Astrocyte (in vitro differentiated cells and primary cell): ENCODE measurements around the gene KRT74. TPM values are rescaled to one million over a fixed set of nuclear protein-coding genes. Genes with fewer than 3 reads are reported as not detected.

Experiments used
- DNase-seq: peaks from one replicate; pipeline ENCODE4 v3.0.0-alpha.2; 2010; ENCODE audit warnings: low read depth
- FAIRE-seq: peaks from 2 replicates; lab custom pipeline; 2011; peaks lifted over from hg19 to GRCh38; lab: Jason Lieb, UNC
- H2AFZ ChIP-seq: 2 replicates; pipeline ENCODE4 v1.6.0; 2012; ENCODE audit warnings: low read depth, low read length, inconsistent platforms
- H3K27ac ChIP-seq: 2 replicates; pipeline ENCODE4 v1.5.1; 2011; ENCODE audit warnings: low read depth, low read length, inconsistent platforms
- H3K27me3 ChIP-seq: 2 replicates; pipeline ENCODE4 v1.6.0; 2011; ENCODE audit warnings: low read length, inconsistent platforms; ENCODE audit not compliant: insufficient read depth
- H3K36me3 ChIP-seq: 2 replicates; pipeline ENCODE4 v1.5.1; 2011; ENCODE audit warnings: low read length, inconsistent platforms; ENCODE audit not compliant: insufficient read depth
- H3K4me1 ChIP-seq: 2 replicates; pipeline ENCODE4 v1.5.1; 2011; ENCODE audit warnings: low read length, inconsistent platforms; ENCODE audit not compliant: insufficient read depth
- H3K4me2 ChIP-seq: 2 replicates; pipeline ENCODE4 v1.6.0; 2012; ENCODE audit warnings: low read length, inconsistent platforms
- H3K4me3 ChIP-seq: 2 replicates; pipeline ENCODE4 v1.5.1; 2011; ENCODE audit warnings: low read depth, mild to moderate bottlenecking, low read length, inconsistent platforms; ENCODE audit not compliant: insufficient read depth
- H3K79me2 ChIP-seq: 2 replicates; pipeline ENCODE4 v1.6.0; 2012; ENCODE audit warnings: mild to moderate bottlenecking, low read length, inconsistent platforms; ENCODE audit not compliant: insufficient read depth
- H3K9ac ChIP-seq: 2 replicates; pipeline ENCODE4 v1.6.0; 2012; ENCODE audit warnings: mild to moderate bottlenecking, low read length, inconsistent platforms
- H3K9me3 ChIP-seq: 2 replicates; pipeline ENCODE4 v1.5.1; 2012; ENCODE audit warnings: low read depth, mild to moderate bottlenecking, low read length, inconsistent platforms; ENCODE audit not compliant: insufficient read depth
- H4K20me1 ChIP-seq: 2 replicates; pipeline ENCODE4 v1.6.0; 2012; ENCODE audit warnings: low read length, inconsistent platforms; ENCODE audit not compliant: insufficient read depth
- H3K27ac Mint-ChIP-seq: one replicate; pipeline ENCODE4 v1.8.0; 2021; ENCODE audit warnings: mild to moderate bottlenecking, mixed read lengths; ENCODE audit not compliant: unreplicated experiment
- H3K27me3 Mint-ChIP-seq: one replicate; pipeline ENCODE4 v1.8.0; 2021; ENCODE audit warnings: low read depth, mixed read lengths; ENCODE audit not compliant: unreplicated experiment
- H3K36me3 Mint-ChIP-seq: one replicate; pipeline ENCODE4 v1.8.0; 2021; ENCODE audit warnings: low read depth, mixed read lengths; ENCODE audit not compliant: unreplicated experiment
- H3K4me1 Mint-ChIP-seq: one replicate; pipeline ENCODE4 v1.8.0; 2021; ENCODE audit warnings: low read depth, mixed read lengths; ENCODE audit not compliant: unreplicated experiment
- H3K4me3 Mint-ChIP-seq: one replicate; pipeline ENCODE4 v1.8.0; 2021; ENCODE audit warnings: mild to moderate bottlenecking, moderate library complexity, mixed read lengths; ENCODE audit not compliant: unreplicated experiment
- H3K9me3 Mint-ChIP-seq: one replicate; pipeline ENCODE4 v1.8.0; 2021; ENCODE audit warnings: mild to moderate bottlenecking, mixed read lengths; ENCODE audit not compliant: unreplicated experiment
- CTCF ChIP-seq: IDR thresholded peaks from 2 replicates; pipeline ENCODE4 v1.5.1; 2011; ENCODE audit warnings: low read depth, mild to moderate bottlenecking, inconsistent platforms, low read length, moderate library complexity; ENCODE audit not compliant: insufficient read depth
- EZH2 ChIP-seq: IDR thresholded peaks from 2 replicates; pipeline ENCODE4 v1.6.1; 2012; ENCODE audit warnings: mild to moderate bottlenecking, low read length, inconsistent platforms; ENCODE audit not compliant: insufficient read depth
- total RNA-seq: library from RNA; stranded (reverse); gene quantifications from 2 replicates; pipeline ENCODE4 v1.2.1, GENCODE V29; 2021

KRT74 gene
- total RNA-seq, 1 donor from 2014 or later, result not detected

GRCh38 chr12:52601671-52602070 lies 28.0 kb upstream of the KRT74 start:
- H3K9me3 Mint-ChIP-seq, result peaks cover 11% of the 10 kb centered on the region
- no peaks in the 10 kb centered on the region for H3K79me2 ChIP-seq
- H3K27me3 ChIP-seq, result peaks cover 64% of the 10 kb centered on the region
- no peak overlapping the region for H3K4me3 ChIP-seq
- H2AFZ ChIP-seq, result no peak overlapping the region
- no peaks in the 10 kb centered on the region for H3K4me1 ChIP-seq
- DNase-seq, result no peak
- no peaks in the 10 kb centered on the region for H3K36me3 ChIP-seq
- FAIRE-seq, result no peak
- no peaks in the 10 kb centered on the region for H4K20me1 ChIP-seq
- no peak overlapping the region for H3K9ac ChIP-seq
- H3K9me3 ChIP-seq, result no peaks in the 10 kb centered on the region
- H3K27me3 Mint-ChIP-seq, result peaks cover 48% of the 10 kb centered on the region
- TF ChIP-seq CTCF (no peak), EZH2 (no peak)
- H3K27ac ChIP-seq, result no peak overlapping the region
- no peak overlapping the region for H3K4me3 Mint-ChIP-seq
- no peak overlapping the region for H3K4me2 ChIP-seq
- H3K36me3 Mint-ChIP-seq, result peaks cover 2% of the 10 kb centered on the region
- H3K4me1 Mint-ChIP-seq, result peaks cover 5% of the 10 kb centered on the region
- no peak overlapping the region for H3K27ac Mint-ChIP-seq

GRCh38 chr12:52600941-52601481 lies 27.4 kb upstream of the KRT74 start, which contains the start of gene KRT72:
KRT72 (minus strand) TSS chr12:52601463; CDS start chr12:52601452, 11 bp downstream.
- DNase-seq, result no peak
- peak within 1 kb of the TSS; percentile 26 for H2AFZ ChIP-seq
- H3K36me3 Mint-ChIP-seq, result peaks cover 2% of the 10 kb centered on the region
- no peak within 1 kb of the TSS for H3K9ac ChIP-seq
- H3K27ac Mint-ChIP-seq, result no peak within 1 kb of the TSS
- H3K9me3 Mint-ChIP-seq, result peaks cover 11% of the 10 kb centered on the region
- H3K27me3 Mint-ChIP-seq, result peaks cover 45% of the 10 kb centered on the region
- TF ChIP-seq CTCF, result no peak
- peak; percentile 69 for TF ChIP-seq EZH2
- H3K4me1 Mint-ChIP-seq, result peaks cover 5% of the 10 kb centered on the region
- H3K4me3 ChIP-seq, result no peak within 1 kb of the TSS
- H3K4me3 Mint-ChIP-seq, result no peak within 1 kb of the TSS
- H3K4me2 ChIP-seq, result no peak within 1 kb of the TSS
- no peaks in the 10 kb centered on the region for H4K20me1 ChIP-seq
- H3K36me3 ChIP-seq, result no peaks in the 10 kb centered on the region
- no peaks in the 10 kb centered on the region for H3K9me3 ChIP-seq
- H3K4me1 ChIP-seq, result no peaks in the 10 kb centered on the region
- no peak within 1 kb of the TSS for H3K27ac ChIP-seq
- no peaks in the 10 kb centered on the region for H3K79me2 ChIP-seq
- peaks cover 61% of the 10 kb centered on the region for H3K27me3 ChIP-seq
- no peak for FAIRE-seq

- H3K4me3 Mint-ChIP-seq, result no peak overlapping the region
- peaks cover 5% of the 10 kb centered on the region for H3K4me1 Mint-ChIP-seq
- no peak overlapping the region for H3K4me3 ChIP-seq
- H3K27me3 ChIP-seq, result peaks cover 61% of the 10 kb centered on the region
- H3K27ac Mint-ChIP-seq, result no peak overlapping the region
- H3K4me2 ChIP-seq, result no peak overlapping the region
- no peaks in the 10 kb centered on the region for H3K36me3 ChIP-seq
- H3K79me2 ChIP-seq, result no peaks in the 10 kb centered on the region
- H3K4me1 ChIP-seq, result no peaks in the 10 kb centered on the region
- no peak overlapping the region for H3K27ac ChIP-seq
- H3K9ac ChIP-seq, result no peak overlapping the region
- H4K20me1 ChIP-seq, result no peaks in the 10 kb centered on the region
- peaks cover 8% of the 10 kb centered on the region for H3K9me3 Mint-ChIP-seq
- no peaks in the 10 kb centered on the region for H3K9me3 ChIP-seq
- H3K27me3 Mint-ChIP-seq, result peaks cover 40% of the 10 kb centered on the region
- TF ChIP-seq CTCF (no peak), EZH2 (no peak)
- no peak overlapping the region for H2AFZ ChIP-seq
- no peak for FAIRE-seq
- peaks cover 2% of the 10 kb centered on the region for H3K36me3 Mint-ChIP-seq
- no peak for DNase-seq
These were observed 26.8 kb upstream of the KRT74 start for GRCh38 chr12:52600475-52600874.
